Left forelimb (tissue), 1 donor: ENCODE measurements around the gene SIRT5.
A peak's percentile ranks its signal among the peaks of the same experiment; 100 is the strongest.

Experiments
- DNase-seq: peaks from one replicate; pipeline ENCODE4 v3.0.0-alpha.2; 2018; ENCODE audit warnings: low spot score

The SIRT5 gene

DNA sequence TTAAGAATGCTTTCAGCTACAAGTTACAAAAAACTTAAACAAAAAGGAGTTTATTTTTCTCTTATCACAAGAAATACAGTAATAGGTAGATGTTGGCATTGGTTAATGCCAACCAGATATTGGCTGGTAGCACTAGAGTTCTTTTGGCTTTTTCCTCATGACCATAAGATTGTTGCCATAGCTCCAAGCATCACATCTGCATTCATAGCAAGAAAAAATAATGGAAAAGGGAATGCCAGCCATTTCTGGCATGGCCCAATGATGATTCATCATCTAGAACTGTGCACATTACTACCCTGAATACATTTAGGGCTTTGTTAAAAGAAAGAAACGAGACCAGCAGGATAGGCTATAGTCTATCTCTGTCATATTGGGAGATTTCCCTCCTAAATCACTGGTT is 20.8 kb upstream of the SIRT5 start:
- DNase-seq: no peak

GRCh38 chr6:13554929-13555333 is 19.5 kb upstream of the SIRT5 start:
- DNase-seq: peak; percentile 72

DNA sequence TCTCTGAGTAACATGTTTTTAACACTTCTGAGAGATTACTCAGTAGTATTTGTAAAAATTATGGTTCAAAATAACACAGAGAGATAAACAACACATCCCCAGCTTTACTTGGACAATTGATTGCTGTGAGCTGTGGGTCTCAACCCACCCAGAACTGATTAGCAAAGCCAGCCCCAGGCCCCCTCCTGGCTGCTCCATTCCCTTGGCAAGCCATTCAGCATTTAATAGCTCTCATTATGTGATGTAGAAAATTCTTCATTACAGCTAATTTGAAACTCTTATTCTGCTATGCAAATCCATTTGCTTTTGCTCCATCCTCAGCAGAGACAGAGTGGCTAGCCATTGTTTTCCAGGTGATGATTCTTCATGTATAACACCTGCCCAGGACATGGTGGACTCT is 16.6 kb upstream of the SIRT5 start:
- no peak for DNase-seq

DNA sequence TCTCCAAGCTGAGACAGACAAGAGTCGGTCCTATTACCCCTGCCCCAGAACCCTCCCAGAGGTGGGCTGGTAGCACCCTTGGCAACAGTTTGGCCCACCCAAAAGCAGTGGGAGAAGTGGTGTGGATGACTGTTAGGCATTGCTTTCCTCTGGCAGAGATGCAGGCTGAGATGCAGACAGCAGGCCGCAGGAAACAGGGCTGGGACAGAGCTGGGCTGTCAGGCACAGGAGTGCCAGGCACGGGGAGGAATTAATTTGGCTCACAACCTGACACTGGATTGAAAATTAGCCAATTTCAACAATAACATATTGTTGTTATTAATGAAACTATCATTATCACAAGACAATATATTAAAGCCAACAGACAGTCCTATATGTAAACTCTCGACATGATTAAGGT is 15.7 kb upstream of the SIRT5 start:
- DNase-seq: no peak

- no peak for DNase-seq
Observed at GRCh38 chr6:13559251-13559650, 15.2 kb upstream of the SIRT5 start.

DNA sequence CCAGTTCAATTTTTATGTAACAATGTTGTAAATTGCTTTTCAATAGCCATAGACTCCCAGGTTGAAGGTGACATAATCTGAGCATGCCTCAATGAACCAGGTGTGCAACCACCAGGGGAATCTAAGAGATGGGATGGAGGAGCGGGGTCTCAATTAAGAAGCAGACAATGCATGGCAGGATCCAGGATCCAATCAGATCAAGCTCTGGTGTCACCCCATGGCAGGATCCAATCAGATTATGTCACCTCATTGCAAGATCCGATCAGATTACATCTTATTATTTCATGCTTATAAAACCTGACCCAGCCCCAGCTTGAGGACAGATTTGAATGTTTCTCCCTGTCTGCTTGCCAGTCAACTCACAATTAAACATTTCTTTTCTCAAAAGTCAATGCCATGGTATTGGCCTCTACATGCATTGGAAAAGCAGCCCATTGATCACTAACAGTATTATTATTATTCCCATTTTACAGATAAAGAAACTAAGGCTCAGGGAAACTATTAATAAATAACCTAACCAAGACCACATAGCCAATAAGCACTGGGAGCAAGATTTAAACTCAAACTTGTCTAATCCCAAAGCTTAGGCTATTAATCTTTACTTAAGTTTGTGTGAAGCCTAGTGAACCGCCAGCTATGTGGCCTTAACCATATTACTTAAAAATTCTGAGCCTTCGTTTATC is 14.3 kb upstream of the SIRT5 start:
- DNase-seq: no peak

DNA sequence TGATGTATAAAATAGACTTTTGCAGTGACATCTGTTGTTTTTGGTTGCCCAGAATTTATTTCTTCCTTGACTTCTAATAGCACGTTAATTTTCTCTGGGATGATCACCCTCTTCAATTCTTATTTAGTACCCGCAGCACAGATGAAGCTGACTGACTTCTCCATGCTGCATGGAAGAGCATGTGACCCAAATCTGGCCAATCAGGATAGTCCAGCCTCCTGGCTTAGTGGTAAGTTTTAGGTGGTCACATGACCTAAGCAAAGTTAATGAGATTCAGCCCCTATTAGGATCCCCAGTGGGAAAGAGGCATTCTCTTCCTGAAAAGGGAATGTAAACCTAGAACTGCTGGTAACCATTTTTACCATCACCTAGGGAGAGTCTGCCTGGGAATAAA is 13.8 kb upstream of the SIRT5 start:
- no peak for DNase-seq

- DNase-seq: no peak
Observed at GRCh38 chr6:13561624-13562267, 12.7 kb upstream of the SIRT5 start.

DNA sequence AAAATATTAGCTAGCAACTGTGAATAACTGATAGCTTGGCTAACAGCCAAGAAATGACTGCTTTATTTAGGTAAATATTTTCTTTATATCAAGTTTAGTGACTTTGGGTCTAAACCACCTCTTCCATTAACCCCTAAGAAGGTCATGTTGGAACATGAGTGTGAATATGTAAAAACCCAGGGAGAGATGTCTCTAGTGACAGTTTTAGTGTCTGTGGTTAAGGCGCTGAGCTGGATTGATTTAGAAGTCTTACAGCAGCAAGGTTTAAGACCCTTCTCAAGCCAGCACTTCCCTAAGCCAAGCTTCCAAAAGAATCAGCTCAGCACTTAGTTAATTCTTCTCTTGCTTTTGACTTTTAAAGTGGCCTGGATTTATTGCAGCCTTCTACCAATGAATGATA is 11.4 kb upstream of the SIRT5 start:
- no peak for DNase-seq

DNA sequence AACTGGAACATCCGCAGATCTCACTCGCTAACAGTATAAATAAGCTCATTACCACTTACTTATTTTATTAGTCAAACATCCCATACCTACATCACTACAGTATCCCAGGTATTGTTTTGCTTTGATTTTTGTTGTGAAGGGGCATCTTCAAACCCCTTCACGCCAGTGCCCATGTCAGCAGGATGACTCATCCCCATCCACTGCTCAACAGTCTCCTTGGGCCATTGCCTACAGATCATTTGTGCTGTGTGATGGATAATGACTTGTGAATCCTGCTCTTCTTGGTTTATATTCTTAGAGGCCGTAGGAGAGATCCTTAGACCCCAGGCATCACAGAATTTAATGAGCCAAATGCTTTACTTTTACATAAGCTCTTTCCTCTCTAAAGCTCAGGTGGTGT is 8.5 kb upstream of the SIRT5 start:
- no peak for DNase-seq

- DNase-seq: no peak
Observed at GRCh38 chr6:13566500-13566899, 7.9 kb upstream of the SIRT5 start.

GRCh38 chr6:13568970-13569369 is 5.4 kb upstream of the SIRT5 start:
- no peak for DNase-seq

- DNase-seq: no peak
Observed at GRCh38 chr6:13572240-13572639, 2.2 kb upstream of the SIRT5 start.

DNA sequence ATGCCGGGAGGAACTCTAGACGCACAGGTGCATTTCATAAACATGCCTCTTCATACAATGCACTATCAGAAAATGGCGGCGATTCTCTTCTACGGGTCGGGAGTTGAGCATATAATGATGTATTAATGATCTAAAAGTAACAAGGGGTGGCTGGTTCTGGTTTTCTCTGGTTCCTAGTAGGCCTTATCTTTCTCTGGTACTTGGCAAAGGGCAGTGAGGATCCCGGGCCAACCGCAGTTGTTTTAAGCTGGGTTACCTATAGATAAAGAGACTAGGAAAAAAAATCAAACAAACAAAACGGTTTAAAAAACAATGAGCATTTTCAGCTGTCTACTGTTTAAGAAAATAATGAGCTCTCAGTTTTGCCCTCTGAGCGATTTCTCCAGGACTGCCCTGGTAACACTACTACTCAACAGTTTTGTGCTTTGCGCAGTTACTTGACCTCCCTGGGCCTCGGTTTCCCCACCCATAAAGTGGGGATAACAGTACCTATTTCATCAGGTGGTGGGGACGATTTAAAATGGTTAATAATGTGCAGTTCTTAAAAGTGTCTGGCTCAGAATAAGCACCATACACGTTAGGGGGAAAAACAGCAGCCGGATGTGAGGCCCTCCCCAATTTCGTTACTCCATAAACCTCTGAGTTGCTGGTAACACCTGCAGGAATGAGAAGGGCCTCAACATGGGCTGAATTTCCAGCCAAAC is 1.3 kb upstream of the SIRT5 start:
- no peak for DNase-seq

DNA sequence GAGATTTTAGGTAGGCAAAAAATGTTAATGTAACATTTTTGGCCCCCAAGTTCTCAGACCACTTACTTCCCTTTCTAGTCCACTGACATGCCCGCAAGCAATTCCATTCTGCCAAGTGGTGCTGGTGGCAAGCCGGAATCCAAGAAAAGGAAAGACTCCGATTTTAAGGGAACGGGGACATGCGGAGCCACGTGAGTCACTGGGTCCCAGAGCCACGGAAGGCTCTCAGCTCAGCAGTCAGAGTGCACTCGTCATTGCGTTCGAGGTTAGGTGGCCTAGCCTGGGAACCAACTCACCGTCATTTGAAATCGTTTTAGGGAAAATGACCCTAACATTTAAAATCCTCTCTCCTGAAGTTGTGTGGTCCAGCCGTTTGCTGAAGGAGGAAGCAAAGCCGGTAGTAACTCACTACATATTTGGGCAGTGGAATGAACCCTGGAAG is 711 bp upstream of the SIRT5 start:
- DNase-seq: no peak

DNA sequence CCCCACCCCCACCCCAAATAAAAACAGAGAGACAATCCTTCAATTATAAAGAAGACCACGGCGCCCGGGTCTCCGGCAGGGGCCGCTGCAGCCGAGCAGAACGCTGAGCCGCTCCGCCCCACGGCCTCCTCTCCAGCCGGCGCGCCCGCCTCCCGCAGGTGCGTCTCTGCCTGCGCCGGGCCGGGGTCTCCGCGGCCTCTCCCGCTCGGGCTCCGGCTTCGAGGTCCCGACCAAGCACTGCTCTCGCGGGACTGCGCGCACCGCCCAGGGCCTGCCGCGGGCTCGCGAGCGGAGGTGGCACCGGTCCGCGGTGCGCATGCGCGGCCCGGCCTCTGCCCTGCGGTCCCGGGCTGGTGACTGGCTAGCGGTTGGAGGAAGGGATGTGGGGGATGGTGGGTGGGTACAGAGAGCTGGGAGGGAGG is 241 bp upstream of the SIRT5 start:
- peak; percentile 94 for DNase-seq

DNA sequence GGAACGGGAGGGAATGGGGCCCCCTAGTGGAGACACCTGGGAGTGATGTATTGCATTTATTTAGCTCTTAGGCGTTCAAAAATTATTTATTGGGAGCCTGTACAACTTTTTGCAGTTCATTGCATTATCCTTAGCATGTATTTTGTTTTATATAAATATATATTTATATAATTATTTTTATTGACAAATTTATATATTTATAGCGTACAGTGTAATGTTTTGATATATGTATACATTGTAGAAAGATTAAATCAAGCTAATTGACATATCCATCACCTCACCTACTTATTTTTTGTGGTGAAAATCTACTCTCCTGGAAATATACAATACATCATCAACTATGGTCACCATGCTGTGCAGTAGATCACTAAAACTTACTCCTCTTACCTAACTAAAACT is 975 bp downstream of the SIRT5 start:
- no peak for DNase-seq

DNA sequence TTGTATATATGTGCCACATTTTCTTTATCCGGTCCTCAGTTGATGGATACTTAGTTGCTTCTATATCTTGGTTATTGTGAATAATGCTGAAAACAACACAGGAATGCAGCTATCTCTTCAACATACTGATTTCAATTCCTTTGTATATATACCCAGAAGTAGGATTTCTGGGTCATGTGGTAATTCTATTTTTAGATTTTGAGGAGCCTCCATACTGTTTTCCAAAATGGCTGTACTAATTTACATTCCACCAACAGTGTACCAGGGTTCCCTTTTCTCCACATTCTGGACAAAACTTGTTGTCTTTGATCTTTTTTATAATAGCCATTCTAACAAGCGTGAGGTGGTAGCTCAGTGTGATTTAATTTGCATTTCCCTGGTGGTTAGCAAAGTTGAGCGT is 1.6 kb downstream of the SIRT5 start:
- DNase-seq: no peak

DNA sequence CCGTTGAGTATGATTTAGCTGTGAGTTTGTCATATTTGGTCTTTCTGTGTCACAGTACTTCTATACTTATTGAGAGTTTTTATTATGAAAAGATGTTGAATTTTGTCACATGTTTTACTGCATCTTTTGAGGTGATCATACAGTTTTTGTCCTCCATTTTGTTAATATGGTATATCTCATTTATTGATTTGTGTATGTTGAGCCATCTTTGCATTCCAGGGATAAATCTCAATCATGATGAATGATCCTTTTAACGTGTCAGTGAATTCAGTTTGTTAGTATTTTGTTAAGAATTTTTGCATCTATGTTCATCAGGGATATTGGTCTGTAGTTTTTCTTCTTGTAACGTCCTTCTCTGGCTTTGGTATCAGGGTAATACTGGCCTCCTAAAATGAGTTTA is 3.5 kb downstream of the SIRT5 start:
- no peak for DNase-seq

DNA sequence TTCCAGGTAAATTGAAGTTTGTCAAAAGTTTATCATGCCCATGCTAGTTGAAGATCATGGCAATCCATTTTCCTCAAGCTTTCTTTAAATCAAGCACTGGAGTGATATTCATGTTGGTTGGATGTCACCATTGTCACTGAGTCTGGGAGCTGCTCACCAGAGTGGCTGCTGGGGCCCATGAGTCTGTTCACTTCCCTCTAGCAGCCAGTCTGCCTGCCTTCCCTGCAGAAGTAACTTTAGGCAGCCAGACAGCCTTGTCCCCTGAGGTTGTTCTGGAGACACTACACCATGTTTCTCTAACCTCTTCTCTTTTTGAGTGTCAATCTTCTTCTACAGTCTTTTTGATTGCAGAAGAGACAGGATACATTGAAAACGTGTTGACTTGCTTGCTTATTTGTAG is 5.5 kb downstream of the SIRT5 start:
- DNase-seq: no peak

DNA sequence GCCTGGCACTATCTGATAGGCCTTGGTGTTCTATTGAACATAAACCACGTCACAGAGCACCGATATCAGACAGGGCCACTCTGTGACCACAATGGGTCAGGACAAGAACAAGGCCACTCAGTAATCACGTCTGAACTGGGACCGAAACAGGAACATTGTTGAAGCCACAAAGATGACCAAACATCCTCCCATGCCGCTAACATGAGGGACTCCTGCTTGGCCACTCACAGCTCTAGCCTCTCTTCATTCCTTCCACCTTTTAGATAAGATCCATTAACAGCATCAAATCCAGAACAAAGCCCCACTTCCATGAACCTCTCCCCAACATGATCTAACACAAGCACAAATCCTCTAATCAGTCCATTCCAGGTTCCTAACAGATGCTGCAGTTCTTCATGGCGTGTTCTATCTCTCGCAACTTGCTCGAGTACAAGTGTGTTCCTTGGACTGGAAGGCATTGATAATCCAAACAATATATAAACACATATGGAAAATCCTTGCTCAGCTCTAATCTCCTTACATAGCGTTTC is 7.4 kb downstream of the SIRT5 start:
- no peak for DNase-seq

DNA sequence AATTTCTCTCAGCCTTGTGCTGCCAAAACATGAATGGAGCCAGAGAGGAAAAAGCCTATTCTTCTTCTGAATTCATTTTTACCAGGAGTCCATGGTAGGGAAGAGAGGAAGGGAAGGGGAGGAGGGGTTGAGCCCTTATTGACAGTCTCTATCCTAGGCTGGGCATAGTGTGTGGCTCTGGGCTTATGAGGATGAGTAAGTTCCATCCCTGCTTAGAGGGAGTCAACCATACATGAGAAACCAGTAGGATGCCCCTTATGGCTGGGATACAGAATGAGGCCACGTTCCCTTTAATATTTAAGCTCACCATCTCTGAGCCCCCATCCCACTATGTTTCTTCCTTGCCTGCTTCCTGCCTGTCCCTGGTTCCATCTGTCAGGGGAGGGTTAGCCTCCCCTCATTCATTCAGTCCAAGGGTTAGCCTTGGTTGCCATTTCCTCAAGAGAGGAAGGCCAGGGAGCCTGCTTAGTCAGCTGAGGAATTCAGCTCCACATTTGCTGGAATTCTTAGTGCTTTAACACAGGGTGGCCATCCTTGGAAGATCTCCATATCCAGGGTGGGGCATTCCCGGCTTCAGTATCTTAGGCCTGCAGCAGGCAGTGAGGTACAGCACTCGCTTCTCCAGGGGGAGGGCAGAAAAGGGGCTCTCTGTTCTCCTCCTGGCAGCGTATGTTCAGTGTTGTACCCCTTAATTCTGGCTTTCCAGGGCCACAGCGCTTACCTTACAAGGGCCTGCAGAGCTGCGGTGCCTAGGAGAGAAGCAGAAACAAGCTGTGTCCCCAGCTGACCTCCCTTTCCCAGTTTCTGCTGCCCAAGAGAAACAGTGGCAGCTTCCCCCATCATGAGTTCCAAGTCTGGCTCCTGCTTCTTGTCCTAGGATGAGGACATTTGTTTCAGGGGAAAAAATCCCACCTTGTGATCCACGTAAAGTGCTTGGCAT is 12.5 kb downstream of the SIRT5 start:
- no peak for DNase-seq
